H1 (cell line): ENCODE results near the gene TGM1. TPM values are rescaled to one million over a fixed set of nuclear protein-coding genes. Genes with fewer than 3 reads are reported as not detected.

Experiments used
- GABPA ChIP-seq: IDR thresholded peaks from 2 replicates; pipeline ENCODE4 v1.6.1; 2011; ENCODE audit warnings: mild to moderate bottlenecking, low read length, moderate library complexity, borderline replicate concordance; ENCODE audit not compliant: insufficient read depth
- POLR2A ChIP-seq, 2 experiments: IDR thresholded peaks; 1 replicate in 1 of 2; 2 replicates in 1 of 2; pipeline ENCODE4 v1.6.1; 2011; ENCODE audit warnings: low read depth in 2 of 2, low read length in 2 of 2, mild to moderate bottlenecking in 2 of 2; ENCODE audit errors: control extremely low read depth in 1 of 2
- POLR2AphosphoS5 ChIP-seq: IDR thresholded peaks from 2 replicates; pipeline ENCODE4 v1.6.1; 2011; ENCODE audit warnings: low read depth, low read length
- POU5F1 ChIP-seq: IDR thresholded peaks from 2 replicates; pipeline ENCODE4 v1.6.1; 2011; ENCODE audit warnings: low read depth, mild to moderate bottlenecking, low read length, moderate library complexity
- TBP ChIP-seq: IDR thresholded peaks from 2 replicates; pipeline ENCODE4 v1.6.1; 2011; ENCODE audit warnings: low read depth, low read length, improper control_type of control experiment
- TEAD4 ChIP-seq: IDR thresholded peaks from 2 replicates; pipeline ENCODE4 v1.6.1; 2012; ENCODE audit warnings: low read depth, low read length, inconsistent platforms, mixed read lengths
- polyA plus RNA-seq, 7 experiments: library from polyadenylated mRNA; depleted of rRNA in 3 of 7; stranded (reverse) in 5 of 7; unstranded in 2 of 7; fragments of >200 nt in 5 of 7; fragments of 200-250 nt in 2 of 7; gene quantifications; 1 replicate in 5 of 7; 2 replicates in 1 of 7; 4 replicates in 1 of 7; pipeline versions ENCODE4 v1.2.1 to v1.2.3, GENCODE V29; 2011 to 2013; ENCODE audit warnings: missing spikeins in 2 of 7, mixed read lengths in 2 of 7
- total RNA-seq: library from RNA; stranded (reverse); fragmentation: NEBNext Ultra II Directional; extraction: Animal tissue kit (Norgen Biotek cat#: 25700); gene quantifications from 2 replicates; pipeline ENCODE4 v1.2.1, GENCODE V29; 2021
- TF ChIP-seq, protein P1 (sequence below): fragments of 300-600 bp; sonication (generic); IDR thresholded peaks from 2 replicates; pipeline ENCODE4 v1.7.1; 2012; ENCODE audit warnings: low read length, moderate library complexity, mild to moderate bottlenecking, inconsistent platforms; ENCODE audit not compliant: insufficient replicate concordance
- TF ChIP-seq, protein P2 (sequence below), 3 experiments: IDR thresholded peaks; 1 replicate in 2 of 3; 2 replicates in 1 of 3; pipeline versions ENCODE4 v1.5.1 to v1.6.1; 2011; ENCODE audit warnings: low read length in 3 of 3, mild to moderate bottlenecking in 3 of 3, inconsistent platforms in 2 of 3, low read depth in 1 of 3, moderate library complexity in 1 of 3; ENCODE audit not compliant: insufficient read depth in 1 of 3; ENCODE audit errors: control extremely low read depth in 1 of 3

TGM1 gene
- total and polyA plus RNA-seq, 2 of the 8 experiments (the other 6 are each of a cell fraction or from before 2014, with no cell fraction given), result 1.8 to 2.2 TPM

GRCh38 chr14:24207625-24208024 lies 55.4 kb downstream of the TGM1 start (continued):
- TF ChIP-seq, protein P1, sequence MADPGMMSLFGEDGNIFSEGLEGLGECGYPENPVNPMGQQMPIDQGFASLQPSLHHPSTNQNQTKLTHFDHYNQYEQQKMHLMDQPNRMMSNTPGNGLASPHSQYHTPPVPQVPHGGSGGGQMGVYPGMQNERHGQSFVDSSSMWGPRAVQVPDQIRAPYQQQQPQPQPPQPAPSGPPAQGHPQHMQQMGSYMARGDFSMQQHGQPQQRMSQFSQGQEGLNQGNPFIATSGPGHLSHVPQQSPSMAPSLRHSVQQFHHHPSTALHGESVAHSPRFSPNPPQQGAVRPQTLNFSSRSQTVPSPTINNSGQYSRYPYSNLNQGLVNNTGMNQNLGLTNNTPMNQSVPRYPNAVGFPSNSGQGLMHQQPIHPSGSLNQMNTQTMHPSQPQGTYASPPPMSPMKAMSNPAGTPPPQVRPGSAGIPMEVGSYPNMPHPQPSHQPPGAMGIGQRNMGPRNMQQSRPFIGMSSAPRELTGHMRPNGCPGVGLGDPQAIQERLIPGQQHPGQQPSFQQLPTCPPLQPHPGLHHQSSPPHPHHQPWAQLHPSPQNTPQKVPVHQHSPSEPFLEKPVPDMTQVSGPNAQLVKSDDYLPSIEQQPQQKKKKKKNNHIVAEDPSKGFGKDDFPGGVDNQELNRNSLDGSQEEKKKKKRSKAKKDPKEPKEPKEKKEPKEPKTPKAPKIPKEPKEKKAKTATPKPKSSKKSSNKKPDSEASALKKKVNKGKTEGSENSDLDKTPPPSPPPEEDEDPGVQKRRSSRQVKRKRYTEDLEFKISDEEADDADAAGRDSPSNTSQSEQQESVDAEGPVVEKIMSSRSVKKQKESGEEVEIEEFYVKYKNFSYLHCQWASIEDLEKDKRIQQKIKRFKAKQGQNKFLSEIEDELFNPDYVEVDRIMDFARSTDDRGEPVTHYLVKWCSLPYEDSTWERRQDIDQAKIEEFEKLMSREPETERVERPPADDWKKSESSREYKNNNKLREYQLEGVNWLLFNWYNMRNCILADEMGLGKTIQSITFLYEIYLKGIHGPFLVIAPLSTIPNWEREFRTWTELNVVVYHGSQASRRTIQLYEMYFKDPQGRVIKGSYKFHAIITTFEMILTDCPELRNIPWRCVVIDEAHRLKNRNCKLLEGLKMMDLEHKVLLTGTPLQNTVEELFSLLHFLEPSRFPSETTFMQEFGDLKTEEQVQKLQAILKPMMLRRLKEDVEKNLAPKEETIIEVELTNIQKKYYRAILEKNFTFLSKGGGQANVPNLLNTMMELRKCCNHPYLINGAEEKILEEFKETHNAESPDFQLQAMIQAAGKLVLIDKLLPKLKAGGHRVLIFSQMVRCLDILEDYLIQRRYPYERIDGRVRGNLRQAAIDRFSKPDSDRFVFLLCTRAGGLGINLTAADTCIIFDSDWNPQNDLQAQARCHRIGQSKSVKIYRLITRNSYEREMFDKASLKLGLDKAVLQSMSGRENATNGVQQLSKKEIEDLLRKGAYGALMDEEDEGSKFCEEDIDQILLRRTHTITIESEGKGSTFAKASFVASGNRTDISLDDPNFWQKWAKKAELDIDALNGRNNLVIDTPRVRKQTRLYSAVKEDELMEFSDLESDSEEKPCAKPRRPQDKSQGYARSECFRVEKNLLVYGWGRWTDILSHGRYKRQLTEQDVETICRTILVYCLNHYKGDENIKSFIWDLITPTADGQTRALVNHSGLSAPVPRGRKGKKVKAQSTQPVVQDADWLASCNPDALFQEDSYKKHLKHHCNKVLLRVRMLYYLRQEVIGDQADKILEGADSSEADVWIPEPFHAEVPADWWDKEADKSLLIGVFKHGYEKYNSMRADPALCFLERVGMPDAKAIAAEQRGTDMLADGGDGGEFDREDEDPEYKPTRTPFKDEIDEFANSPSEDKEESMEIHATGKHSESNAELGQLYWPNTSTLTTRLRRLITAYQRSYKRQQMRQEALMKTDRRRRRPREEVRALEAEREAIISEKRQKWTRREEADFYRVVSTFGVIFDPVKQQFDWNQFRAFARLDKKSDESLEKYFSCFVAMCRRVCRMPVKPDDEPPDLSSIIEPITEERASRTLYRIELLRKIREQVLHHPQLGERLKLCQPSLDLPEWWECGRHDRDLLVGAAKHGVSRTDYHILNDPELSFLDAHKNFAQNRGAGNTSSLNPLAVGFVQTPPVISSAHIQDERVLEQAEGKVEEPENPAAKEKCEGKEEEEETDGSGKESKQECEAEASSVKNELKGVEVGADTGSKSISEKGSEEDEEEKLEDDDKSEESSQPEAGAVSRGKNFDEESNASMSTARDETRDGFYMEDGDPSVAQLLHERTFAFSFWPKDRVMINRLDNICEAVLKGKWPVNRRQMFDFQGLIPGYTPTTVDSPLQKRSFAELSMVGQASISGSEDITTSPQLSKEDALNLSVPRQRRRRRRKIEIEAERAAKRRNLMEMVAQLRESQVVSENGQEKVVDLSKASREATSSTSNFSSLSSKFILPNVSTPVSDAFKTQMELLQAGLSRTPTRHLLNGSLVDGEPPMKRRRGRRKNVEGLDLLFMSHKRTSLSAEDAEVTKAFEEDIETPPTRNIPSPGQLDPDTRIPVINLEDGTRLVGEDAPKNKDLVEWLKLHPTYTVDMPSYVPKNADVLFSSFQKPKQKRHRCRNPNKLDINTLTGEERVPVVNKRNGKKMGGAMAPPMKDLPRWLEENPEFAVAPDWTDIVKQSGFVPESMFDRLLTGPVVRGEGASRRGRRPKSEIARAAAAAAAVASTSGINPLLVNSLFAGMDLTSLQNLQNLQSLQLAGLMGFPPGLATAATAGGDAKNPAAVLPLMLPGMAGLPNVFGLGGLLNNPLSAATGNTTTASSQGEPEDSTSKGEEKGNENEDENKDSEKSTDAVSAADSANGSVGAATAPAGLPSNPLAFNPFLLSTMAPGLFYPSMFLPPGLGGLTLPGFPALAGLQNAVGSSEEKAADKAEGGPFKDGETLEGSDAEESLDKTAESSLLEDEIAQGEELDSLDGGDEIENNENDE, result no peak
- TF ChIP-seq POLR2A (IDR thresholded peaks at IDR 0.05; ENCODE audit: control extremely low read depth in 1 of 2, low read depth in 2 of 2, low read length in 2 of 2) (no peak), GABPA (no peak), POU5F1 (no peak), POLR2AphosphoS5 (no peak), TBP (no peak), TEAD4 (no peak)
- TF ChIP-seq, protein P2, sequence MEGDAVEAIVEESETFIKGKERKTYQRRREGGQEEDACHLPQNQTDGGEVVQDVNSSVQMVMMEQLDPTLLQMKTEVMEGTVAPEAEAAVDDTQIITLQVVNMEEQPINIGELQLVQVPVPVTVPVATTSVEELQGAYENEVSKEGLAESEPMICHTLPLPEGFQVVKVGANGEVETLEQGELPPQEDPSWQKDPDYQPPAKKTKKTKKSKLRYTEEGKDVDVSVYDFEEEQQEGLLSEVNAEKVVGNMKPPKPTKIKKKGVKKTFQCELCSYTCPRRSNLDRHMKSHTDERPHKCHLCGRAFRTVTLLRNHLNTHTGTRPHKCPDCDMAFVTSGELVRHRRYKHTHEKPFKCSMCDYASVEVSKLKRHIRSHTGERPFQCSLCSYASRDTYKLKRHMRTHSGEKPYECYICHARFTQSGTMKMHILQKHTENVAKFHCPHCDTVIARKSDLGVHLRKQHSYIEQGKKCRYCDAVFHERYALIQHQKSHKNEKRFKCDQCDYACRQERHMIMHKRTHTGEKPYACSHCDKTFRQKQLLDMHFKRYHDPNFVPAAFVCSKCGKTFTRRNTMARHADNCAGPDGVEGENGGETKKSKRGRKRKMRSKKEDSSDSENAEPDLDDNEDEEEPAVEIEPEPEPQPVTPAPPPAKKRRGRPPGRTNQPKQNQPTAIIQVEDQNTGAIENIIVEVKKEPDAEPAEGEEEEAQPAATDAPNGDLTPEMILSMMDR (IDR thresholded peaks at IDR 0.05; ENCODE audit: control extremely low read depth in 1 of 3, insufficient read depth in 1 of 3, low read depth in 1 of 3, low read length in 3 of 3), result no peak
- TF ChIP-seq, all 59 proteins: peak for 0
